Iris pigment epithelial cell (primary cell): ENCODE results near the gene JAM3.
A peak's percentile ranks its signal among the peaks of the same experiment; 100 is the strongest.

ENCODE experiments used
- DNase-seq: peaks from one replicate; pipeline ENCODE4 v3.0.0-alpha.2; 2011; ENCODE audit warnings: low read depth

The JAM3 gene

GRCh38 chr11:134039726-134040385, 29.0 kb upstream of the JAM3 start:
- no peak for DNase-seq

- DNase-seq: peak; percentile 88
These were observed 28.2 kb upstream of the JAM3 start for GRCh38 chr11:134040386-134041302.

GRCh38 chr11:134041349-134041748, 27.5 kb upstream of the JAM3 start:
- no peak for DNase-seq

GRCh38 chr11:134041791-134042696, 26.8 kb upstream of the JAM3 start:
- no peak for DNase-seq

GRCh38 chr11:134043821-134044420, 25.0 kb upstream of the JAM3 start:
- DNase-seq: no peak

- DNase-seq: no peak
These were observed 24.2 kb upstream of the JAM3 start for GRCh38 chr11:134044514-134045284.

GRCh38 chr11:134045799-134046635, 22.9 kb upstream of the JAM3 start:
- no peak for DNase-seq

GRCh38 chr11:134046681-134047449, 22.0 kb upstream of the JAM3 start:
- no peak for DNase-seq

- DNase-seq: peak; percentile 41
These were observed 21.3 kb upstream of the JAM3 start for GRCh38 chr11:134047586-134047999.

GRCh38 chr11:134048028-134048427, 20.8 kb upstream of the JAM3 start:
- no peak for DNase-seq

- DNase-seq: no peak
These were observed 19.6 kb upstream of the JAM3 start for GRCh38 chr11:134049303-134049702.

- DNase-seq: no peak
These were observed 18.1 kb upstream of the JAM3 start for GRCh38 chr11:134050541-134051383.

- DNase-seq: no peak
These were observed 16.4 kb upstream of the JAM3 start for GRCh38 chr11:134052395-134052987.

GRCh38 chr11:134052988-134053945, 15.6 kb upstream of the JAM3 start:
- no peak for DNase-seq

GRCh38 chr11:134055029-134055428, 13.8 kb upstream of the JAM3 start:
- no peak for DNase-seq

- no peak for DNase-seq
These were observed 8.6 kb upstream of the JAM3 start for GRCh38 chr11:134060316-134060715.
